ENCODE measurements around the gene KCNQ1.

The KCNQ1 gene

GRCh38 chr11:2728663-2729332 is 284.0 kb downstream of the KCNQ1 start:
- DNase-seq, result no peak

GRCh38 chr11:2729841-2730240 is 285.0 kb downstream of the KCNQ1 start:
- no peak for DNase-seq

GRCh38 chr11:2730272-2731129 is 285.7 kb downstream of the KCNQ1 start:
- no peak for DNase-seq

- no peak for DNase-seq
Measured at GRCh38 chr11:2731130-2732125, 286.6 kb downstream of the KCNQ1 start.

- no peak for DNase-seq
Measured at GRCh38 chr11:2732261-2732939, 287.6 kb downstream of the KCNQ1 start.

- DNase-seq, result no peak
Measured at GRCh38 chr11:2732940-2733628, 288.3 kb downstream of the KCNQ1 start.

GRCh38 chr11:2734181-2735052 is 289.6 kb downstream of the KCNQ1 start:
- DNase-seq, result no peak

GRCh38 chr11:2735053-2735589 is 290.3 kb downstream of the KCNQ1 start:
- DNase-seq, result no peak

- DNase-seq, result no peak
Measured at GRCh38 chr11:2736577-2737225, 291.9 kb downstream of the KCNQ1 start.

GRCh38 chr11:2737226-2737590 is 292.4 kb downstream of the KCNQ1 start:
- DNase-seq, result no peak

GRCh38 chr11:2737866-2738265 is 293.1 kb downstream of the KCNQ1 start:
- no peak for DNase-seq

- DNase-seq, result no peak
Measured at GRCh38 chr11:2738551-2739431, 294.0 kb downstream of the KCNQ1 start.

- no peak for DNase-seq
Measured at GRCh38 chr11:2739531-2740274, 294.9 kb downstream of the KCNQ1 start.

GRCh38 chr11:2740275-2740940 is 295.6 kb downstream of the KCNQ1 start:
- no peak for DNase-seq

- DNase-seq, result no peak
Measured at GRCh38 chr11:2741006-2741376, 296.2 kb downstream of the KCNQ1 start.

- no peak for DNase-seq
Measured at GRCh38 chr11:2741377-2742131, 296.7 kb downstream of the KCNQ1 start.

GRCh38 chr11:2742201-2742600 is 297.4 kb downstream of the KCNQ1 start:
- DNase-seq, result no peak
